NT2/D1 (cell line): ENCODE measurements around the gene KRTAP10-9.

Experiments
- DNase-seq: peaks from one replicate; pipeline ENCODE4 v3.0.0-alpha.2; 2011; ENCODE audit warnings: low read depth, low spot score
- H3K27me3 ChIP-seq: 2 replicates; pipeline ENCODE4 v1.6.0; 2011; ENCODE audit warnings: mild to moderate bottlenecking; ENCODE audit not compliant: insufficient read length, insufficient read depth
- H3K36me3 ChIP-seq: 2 replicates; pipeline ENCODE4 v1.6.1; 2011; ENCODE audit warnings: mild to moderate bottlenecking, low read length, mixed read lengths; ENCODE audit not compliant: insufficient read depth, insufficient read length
- H3K4me1 ChIP-seq: 2 replicates; pipeline ENCODE4 v1.5.1; 2011; ENCODE audit not compliant: insufficient read depth, insufficient read length
- H3K4me3 ChIP-seq: 2 replicates; pipeline ENCODE4 v1.5.1; 2011; ENCODE audit warnings: low read depth; ENCODE audit not compliant: insufficient read length
- H3K9ac ChIP-seq: 2 replicates; pipeline ENCODE4 v1.6.0; 2011; ENCODE audit warnings: low read depth; ENCODE audit not compliant: insufficient read length
- H3K9me3 ChIP-seq: 2 replicates; pipeline ENCODE4 v1.5.1; 2011; ENCODE audit warnings: mild to moderate bottlenecking, low read length; ENCODE audit not compliant: insufficient read depth
- SUZ12 ChIP-seq: IDR thresholded peaks from 2 replicates; pipeline ENCODE4 v1.6.1; 2011; ENCODE audit not compliant: insufficient read length, insufficient read depth; ENCODE audit errors: extremely low read depth
- YY1 ChIP-seq: IDR thresholded peaks from 2 replicates; pipeline ENCODE4 v1.6.1; 2011; ENCODE audit not compliant: insufficient read length, insufficient read depth
- ZNF274 ChIP-seq: IDR thresholded peaks from 2 replicates; pipeline ENCODE4 v1.6.1; 2011; ENCODE audit warnings: mild to moderate bottlenecking, low read depth, low read length

KRTAP10-9 gene

DNA sequence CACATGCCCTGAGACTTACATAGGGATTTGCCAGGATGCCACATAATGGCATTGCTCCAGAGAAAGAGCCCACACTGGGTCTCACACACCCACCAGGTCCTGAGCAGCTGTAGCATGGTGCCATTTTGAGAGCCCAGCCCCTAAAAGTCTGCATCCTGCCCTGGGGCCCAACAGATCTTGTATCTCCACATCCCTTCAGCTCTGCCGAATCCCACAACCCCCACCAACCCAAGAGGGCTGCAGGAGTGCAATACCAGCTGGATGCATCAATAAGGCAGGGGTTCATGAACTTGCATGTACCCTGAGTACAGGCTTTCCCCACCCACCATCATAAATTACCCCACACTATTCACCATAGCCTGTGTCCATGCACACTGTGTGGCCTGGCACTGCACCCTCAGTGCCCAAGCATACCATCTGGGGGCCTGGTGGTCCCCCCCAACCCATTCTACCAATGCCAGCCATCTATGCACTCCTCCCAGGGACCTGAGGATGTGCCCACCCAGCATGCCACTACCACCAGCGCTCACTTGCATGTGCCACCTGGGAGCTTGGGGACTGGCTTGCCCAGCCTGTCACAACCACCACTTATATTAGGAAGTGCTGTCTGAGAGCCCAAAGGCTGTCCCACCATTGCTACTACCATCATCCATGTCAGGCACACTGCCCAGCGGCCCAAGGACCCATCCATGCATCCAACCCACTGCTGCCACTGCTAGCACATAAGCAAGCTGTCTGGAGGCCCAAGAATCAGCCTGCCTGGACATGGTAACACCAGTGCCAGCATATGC lies 43.9 kb downstream of the KRTAP10-9 start:
- Histone ChIP-seq H3K4me1 (no peaks in the 10 kb centered on the region), H3K36me3 (no peaks in the 10 kb centered on the region), H3K27me3 (no peaks in the 10 kb centered on the region), H3K4me3 (no peak overlapping the region), H3K9me3 (peaks cover 60% of the 10 kb centered on the region), H3K9ac (no peak overlapping the region)
- DNase-seq = no peak
- TF ChIP-seq YY1 = no peak
- TF ChIP-seq SUZ12 = no peak
- no peak for TF ChIP-seq ZNF274

DNA sequence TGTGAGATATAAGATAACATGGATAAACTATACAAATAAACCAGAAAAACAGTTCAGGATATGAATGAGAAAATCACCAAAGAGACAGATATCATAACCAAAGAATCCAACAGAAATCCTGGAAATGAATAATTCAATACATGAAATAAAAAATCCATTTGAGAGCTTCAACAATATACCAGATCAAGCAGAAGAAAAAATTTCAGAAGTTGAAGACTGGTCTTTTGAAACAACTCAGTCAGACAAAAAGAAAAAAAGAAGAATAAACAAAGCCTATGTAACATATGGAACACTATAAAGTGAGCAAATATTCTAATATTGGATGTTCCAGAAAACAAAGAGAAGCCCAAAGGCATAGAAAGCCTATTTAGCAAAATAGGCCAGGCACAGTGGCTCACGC lies 45.0 kb downstream of the KRTAP10-9 start:
- TF ChIP-seq ZNF274 = no peak
- no peak for TF ChIP-seq YY1
- TF ChIP-seq SUZ12 = no peak
- Histone ChIP-seq H3K36me3 (no peaks in the 10 kb centered on the region), H3K4me3 (no peak overlapping the region), H3K4me1 (no peaks in the 10 kb centered on the region), H3K9ac (no peak overlapping the region), H3K27me3 (no peaks in the 10 kb centered on the region), H3K9me3 (peaks cover 60% of the 10 kb centered on the region)
- DNase-seq = no peak

DNA sequence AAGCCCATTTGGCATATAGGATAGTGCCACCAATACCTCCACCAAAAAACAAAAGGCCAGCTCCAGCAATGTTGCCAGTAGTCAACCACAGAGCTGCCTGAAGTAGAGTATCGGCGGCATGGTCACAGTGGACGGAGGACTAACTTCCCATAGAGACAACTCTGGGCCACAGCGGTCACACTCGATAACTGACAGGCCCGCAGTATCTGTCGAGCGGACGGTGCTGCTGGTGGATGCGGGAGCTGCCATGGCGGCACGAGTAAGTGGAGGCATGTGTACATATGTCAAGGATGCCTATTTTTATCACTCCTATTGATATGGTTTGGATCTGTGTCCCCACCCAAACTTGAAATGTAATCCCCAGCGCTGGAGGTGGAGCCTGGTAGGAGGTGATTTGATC lies 51.0 kb downstream of the KRTAP10-9 start:
- Histone ChIP-seq H3K9ac (no peak overlapping the region), H3K4me1 (no peaks in the 10 kb centered on the region), H3K36me3 (no peaks in the 10 kb centered on the region), H3K4me3 (no peak overlapping the region), H3K27me3 (peaks cover 4% of the 10 kb centered on the region), H3K9me3 (peaks cover 21% of the 10 kb centered on the region)
- no peak for TF ChIP-seq ZNF274
- no peak for TF ChIP-seq SUZ12
- TF ChIP-seq YY1 = no peak
- DNase-seq = no peak
